Vagina (tissue), 2 donors: ENCODE data around the gene HGD.

Experiments used
- POLR2AphosphoS5 ChIP-seq, 2 donors: sonication (generic); formaldehyde crosslinking; IDR thresholded peaks; one replicate each; pipeline ENCODE4 v1.9.0; 2017; ENCODE audit warnings: antibody characterized with exemption in 2 of 2, mild to moderate bottlenecking in 2 of 2, low read depth in 1 of 2; ENCODE audit not compliant: insufficient read depth in 1 of 2
- TF ChIP-seq, protein P1 (sequence below), 3 experiments: fragments of 450-650 bp in 2 of 3; fragments of 200-600 bp in 1 of 3; sonication (generic) in 1 of 3; IDR thresholded peaks; one replicate each; pipeline ENCODE4 v1.5.1; 2017 to 2019; ENCODE audit warnings: antibody characterized with exemption in 3 of 3, mild to moderate bottlenecking in 2 of 3, moderate library complexity in 2 of 3

DNA sequence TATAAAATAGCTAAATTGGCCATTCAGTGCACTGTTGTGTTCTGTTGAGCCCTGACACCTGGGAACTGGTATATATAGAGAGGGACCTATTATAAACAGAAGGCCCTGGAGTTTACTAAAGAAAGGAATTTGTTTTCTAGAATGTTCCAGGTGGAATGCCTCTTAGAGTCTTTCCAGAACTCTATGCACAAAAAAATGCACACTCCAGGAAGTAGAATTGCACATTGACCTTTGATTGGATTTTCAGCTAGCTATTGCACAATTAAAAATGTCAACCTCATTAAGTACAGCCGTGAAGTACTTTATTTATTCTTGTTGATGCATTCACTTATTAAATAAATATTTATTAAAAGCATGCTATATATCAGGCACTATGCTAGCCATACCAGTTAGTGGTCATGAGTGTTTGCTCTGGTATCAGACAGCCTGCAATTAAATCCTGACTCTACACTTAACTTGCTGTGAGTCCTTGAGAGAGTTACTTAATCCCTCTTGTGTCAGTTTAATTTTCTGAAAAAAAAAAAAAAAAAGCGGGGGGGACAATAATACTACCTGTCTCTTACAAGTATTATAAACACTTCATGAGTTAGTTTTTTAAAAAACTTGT is 45.1 kb downstream of the HGD start:
- TF ChIP-seq, protein P1, sequence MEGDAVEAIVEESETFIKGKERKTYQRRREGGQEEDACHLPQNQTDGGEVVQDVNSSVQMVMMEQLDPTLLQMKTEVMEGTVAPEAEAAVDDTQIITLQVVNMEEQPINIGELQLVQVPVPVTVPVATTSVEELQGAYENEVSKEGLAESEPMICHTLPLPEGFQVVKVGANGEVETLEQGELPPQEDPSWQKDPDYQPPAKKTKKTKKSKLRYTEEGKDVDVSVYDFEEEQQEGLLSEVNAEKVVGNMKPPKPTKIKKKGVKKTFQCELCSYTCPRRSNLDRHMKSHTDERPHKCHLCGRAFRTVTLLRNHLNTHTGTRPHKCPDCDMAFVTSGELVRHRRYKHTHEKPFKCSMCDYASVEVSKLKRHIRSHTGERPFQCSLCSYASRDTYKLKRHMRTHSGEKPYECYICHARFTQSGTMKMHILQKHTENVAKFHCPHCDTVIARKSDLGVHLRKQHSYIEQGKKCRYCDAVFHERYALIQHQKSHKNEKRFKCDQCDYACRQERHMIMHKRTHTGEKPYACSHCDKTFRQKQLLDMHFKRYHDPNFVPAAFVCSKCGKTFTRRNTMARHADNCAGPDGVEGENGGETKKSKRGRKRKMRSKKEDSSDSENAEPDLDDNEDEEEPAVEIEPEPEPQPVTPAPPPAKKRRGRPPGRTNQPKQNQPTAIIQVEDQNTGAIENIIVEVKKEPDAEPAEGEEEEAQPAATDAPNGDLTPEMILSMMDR (IDR thresholded peaks at IDR 0.05), result no peak
- TF ChIP-seq POLR2AphosphoS5 (IDR thresholded peaks at IDR 0.05; ENCODE audit: insufficient read depth in 1 of 2, low read depth in 1 of 2), result no peak
